Stimulated activated CD4-positive, alpha-beta T cell treated with anti-CD3 and anti-CD28 coated beads, TNF-alpha, amount 100 ng/mL, for 24 hours (primary cell): ENCODE measurements around the gene PAM.
"Not testable (repeated sequence)": the region's sequence is repeated elsewhere in the genome, so short reads cannot be mapped to it uniquely, and the experiment has no call there.

Experiments
- DNase-seq, 3 experiments: peaks; one replicate each; pipeline ENCODE4 v3.0.0-alpha.2; 2020; ENCODE audit warnings: low read depth in 3 of 3

The PAM gene

GRCh38 chr5:102999191-102999590, 244.1 kb downstream of the PAM start:
- DNase-seq, result no peak

- DNase-seq, result not testable (repeated sequence)
These were observed 244.5 kb downstream of the PAM start for GRCh38 chr5:102999621-103000020.

GRCh38 chr5:103000089-103000488, 245.0 kb downstream of the PAM start:
- no peak for DNase-seq

- DNase-seq, result no peak
These were observed 248.8 kb downstream of the PAM start for GRCh38 chr5:103003872-103004271.

GRCh38 chr5:103005276-103005675, 250.2 kb downstream of the PAM start:
- no peak for DNase-seq

- DNase-seq, result no peak
These were observed 251.8 kb downstream of the PAM start for GRCh38 chr5:103006921-103007320.

GRCh38 chr5:103010168-103010567, 255.1 kb downstream of the PAM start:
- DNase-seq, result no peak

- no peak for DNase-seq
These were observed 258.9 kb downstream of the PAM start for GRCh38 chr5:103013933-103014552.

GRCh38 chr5:103014983-103015382, 259.9 kb downstream of the PAM start:
- no peak for DNase-seq

- DNase-seq, result no peak
These were observed 261.1 kb downstream of the PAM start for GRCh38 chr5:103016167-103016566.

GRCh38 chr5:103019804-103020203, 264.7 kb downstream of the PAM start:
- no peak for DNase-seq

GRCh38 chr5:103021314-103021713, 266.2 kb downstream of the PAM start:
- DNase-seq, result no peak

- DNase-seq, result no peak
These were observed 272.2 kb downstream of the PAM start for GRCh38 chr5:103027267-103027666.

GRCh38 chr5:103031607-103032006, 276.5 kb downstream of the PAM start:
- DNase-seq, result no peak

- DNase-seq, result no peak
These were observed 278.6 kb downstream of the PAM start for GRCh38 chr5:103033696-103034095.

- no peak for DNase-seq
These were observed 279.7 kb downstream of the PAM start for GRCh38 chr5:103034662-103035392.

- no peak for DNase-seq
These were observed 280.6 kb downstream of the PAM start for GRCh38 chr5:103035701-103036100.

GRCh38 chr5:103036601-103037000, 281.5 kb downstream of the PAM start:
- no peak for DNase-seq

GRCh38 chr5:103037673-103038455, 282.8 kb downstream of the PAM start:
- no peak for DNase-seq

- DNase-seq, result no peak
These were observed 286.1 kb downstream of the PAM start for GRCh38 chr5:103041071-103041676.

- DNase-seq, result not testable (repeated sequence)
These were observed 291.6 kb downstream of the PAM start for GRCh38 chr5:103046706-103047105.
